H1 (cell line): Measurements from ENCODE around the gene ABHD14A. TPM values are rescaled to one million over a fixed set of nuclear protein-coding genes. Genes with fewer than 3 reads are reported as not detected.
A peak's percentile ranks its signal among the peaks of the same experiment; 100 is the strongest.

Experiments used
- CTCF ChIA-PET: fragments of 300-600 bp; sonication (Branson Sonifier 250); formaldehyde crosslinking; loops from one replicate; lab custom pipeline; 2021; ENCODE audit not compliant: partially characterized antibody; lab: Charles Lee
- POLR2A ChIA-PET: fragments of 300-600 bp; sonication (Branson Sonifier 250); formaldehyde crosslinking; loops from one replicate; lab custom pipeline; 2021; ENCODE audit warnings: inconsistent platforms; ENCODE audit not compliant: partially characterized antibody; lab: Charles Lee
- DNase-seq, 2 experiments: peaks; one replicate each; pipeline versions ENCODE4 v3.0.0 to v3.0.0-alpha.2; 2010 to 2022; ENCODE audit warnings: low spot score in 2 of 2, low read depth in 1 of 2, mixed read lengths in 1 of 2
- FAIRE-seq: peaks from 2 replicates; lab custom pipeline; 2011; peaks lifted over from hg19 to GRCh38; lab: Jason Lieb, UNC
- H2AFZ ChIP-seq: 2 replicates; pipeline ENCODE4 v1.8.1; 2012; ENCODE audit warnings: low read length, inconsistent platforms
- H2AK5ac ChIP-seq: 2 replicates; pipeline ENCODE4 v1.6.1; 2013; ENCODE audit warnings: low read depth, low read length
- H2BK120ac ChIP-seq: replicated peaks from 2 replicates; pipeline ENCODE3; 2013; ENCODE audit warnings: low read depth, low read length, inconsistent platforms
- H2BK12ac ChIP-seq: 2 replicates; pipeline ENCODE4 v1.6.1; 2013; ENCODE audit warnings: low read depth, low read length
- H2BK15ac ChIP-seq: 2 replicates; pipeline ENCODE4 v1.6.1; 2013; ENCODE audit warnings: low read length
- H2BK20ac ChIP-seq: 2 replicates; pipeline ENCODE4 v1.6.1; 2013; ENCODE audit warnings: low read length
- H2BK5ac ChIP-seq: 2 replicates; pipeline ENCODE4 v1.6.1; 2013; ENCODE audit warnings: low read depth, low read length
- H3K14ac ChIP-seq: 2 replicates; pipeline ENCODE4 v1.6.1; 2013; ENCODE audit warnings: inconsistent platforms; ENCODE audit not compliant: insufficient read length
- H3K18ac ChIP-seq: 2 replicates; pipeline ENCODE4 v1.6.1; 2013; ENCODE audit warnings: low read length; ENCODE audit errors: extremely low read depth
- H3K23ac ChIP-seq: 2 replicates; pipeline ENCODE4 v1.6.1; 2013; ENCODE audit warnings: inconsistent platforms; ENCODE audit not compliant: insufficient read length
- H3K23me2 ChIP-seq: 2 replicates; pipeline ENCODE4 v1.6.1; 2013; ENCODE audit warnings: low read depth, low read length
- H3K27ac ChIP-seq: 2 replicates; pipeline ENCODE4 v1.6.1; 2011; ENCODE audit warnings: low read depth, low read length, inconsistent platforms
- H3K27me3 ChIP-seq, 4 experiments: replicated peaks in 1 of 4; 1 replicate in 1 of 4; 2 replicates in 3 of 4; pipeline versions ENCODE4 v1.6.1 to v1.8.1; 2011 to 2013; ENCODE audit warnings: low read length in 3 of 4, mild to moderate bottlenecking in 3 of 4, inconsistent platforms in 2 of 4, mixed read lengths in 2 of 4, moderate library complexity in 1 of 4; ENCODE audit not compliant: control insufficient read depth in 3 of 4, insufficient read depth in 3 of 4; ENCODE audit errors: extremely low read depth in 1 of 4
- H3K36me3 ChIP-seq, 4 experiments: 2 replicates each; pipeline versions ENCODE4 v1.6.1 to v1.8.1; 2011 to 2013; ENCODE audit warnings: mild to moderate bottlenecking in 4 of 4, low read length in 3 of 4, moderate library complexity in 2 of 4, control low read depth in 1 of 4, inconsistent platforms in 1 of 4; ENCODE audit not compliant: insufficient read depth in 4 of 4, control insufficient read depth in 2 of 4
- H3K4ac ChIP-seq: replicated peaks from 2 replicates; pipeline ENCODE3; 2013; ENCODE audit warnings: low read length, low read depth, mixed read lengths, inconsistent platforms; ENCODE audit not compliant: insufficient read length
- H3K4me1 ChIP-seq, 4 experiments: replicated peaks in 1 of 4; 1 replicate in 1 of 4; 2 replicates in 3 of 4; pipeline versions ENCODE4 v1.6.1 to v1.8.1; 2011 to 2013; ENCODE audit warnings: low read length in 3 of 4, inconsistent platforms in 2 of 4, mixed read lengths in 1 of 4; ENCODE audit not compliant: insufficient read depth in 4 of 4, control insufficient read depth in 3 of 4
- H3K4me2 ChIP-seq, 2 experiments: 2 replicates each; pipeline versions ENCODE4 v1.6.1 to v1.8.1; 2011 to 2013; ENCODE audit warnings: low read depth in 2 of 2, low read length in 2 of 2, control low read depth in 1 of 2, inconsistent platforms in 1 of 2, mild to moderate bottlenecking in 1 of 2; ENCODE audit not compliant: insufficient read depth in 1 of 2
- H3K4me3 ChIP-seq, 4 experiments: fragments of 200-600, 300-600 bp in 1 of 4; sonication (generic), shearing (Covaris generic), sonication (Bioruptor Twin) in 1 of 4; 2 replicates each; pipeline versions ENCODE4 v1.5.1 to v1.8.1; 2011 to 2016; ENCODE audit warnings: low read length in 4 of 4, low read depth in 3 of 4, control low read depth in 2 of 4, inconsistent platforms in 2 of 4, mild to moderate bottlenecking in 2 of 4, mixed read lengths in 1 of 4, moderate library complexity in 1 of 4; ENCODE audit not compliant: insufficient read depth in 2 of 4; ENCODE audit errors: extremely low read depth in 1 of 4
- H3K56ac ChIP-seq: replicated peaks from 2 replicates; pipeline ENCODE3; 2013; ENCODE audit warnings: low read depth, mild to moderate bottlenecking, mixed read lengths, low read length, inconsistent platforms; ENCODE audit not compliant: insufficient read length
- H3K79me1 ChIP-seq: 2 replicates; pipeline ENCODE4 v1.6.1; 2013; ENCODE audit warnings: low read depth, low read length, control low read depth
- H3K79me2 ChIP-seq, 2 experiments: 2 replicates each; pipeline versions ENCODE4 v1.6.1 to v1.8.1; 2012 to 2013; ENCODE audit warnings: low read length in 2 of 2, mild to moderate bottlenecking in 2 of 2, inconsistent platforms in 1 of 2; ENCODE audit not compliant: insufficient read depth in 2 of 2, control insufficient read depth in 1 of 2
- H3K9ac ChIP-seq, 4 experiments: replicated peaks in 1 of 4; 1 replicate in 1 of 4; 2 replicates in 3 of 4; pipeline versions ENCODE4 v1.6.1 to v1.8.1; 2011 to 2013; ENCODE audit warnings: low read depth in 3 of 4, low read length in 3 of 4, control low read depth in 2 of 4, mild to moderate bottlenecking in 2 of 4, moderate library complexity in 2 of 4, inconsistent platforms in 1 of 4; ENCODE audit errors: extremely low read depth in 1 of 4
- H3K9me3 ChIP-seq, 2 experiments: 2 replicates each; pipeline versions ENCODE4 v1.6.1 to v1.8.1; 2012 to 2013; ENCODE audit warnings: mild to moderate bottlenecking in 2 of 2, moderate library complexity in 2 of 2, control low read depth in 1 of 2, inconsistent platforms in 1 of 2, low read depth in 1 of 2, low read length in 1 of 2, mixed read lengths in 1 of 2; ENCODE audit not compliant: insufficient read depth in 2 of 2
- H4K20me1 ChIP-seq, 2 experiments: replicated peaks in 1 of 2; 2 replicates each; pipeline versions ENCODE3 to v1.8.1; 2011 to 2013; ENCODE audit warnings: inconsistent platforms in 2 of 2, low read length in 2 of 2, mild to moderate bottlenecking in 1 of 2; ENCODE audit not compliant: insufficient read depth in 2 of 2, control insufficient read depth in 1 of 2
- H4K5ac ChIP-seq: 2 replicates; pipeline ENCODE4 v1.6.1; 2013; ENCODE audit warnings: low read length, low read depth, mixed read lengths, inconsistent platforms; ENCODE audit not compliant: insufficient read length
- H4K8ac ChIP-seq: 2 replicates; pipeline ENCODE4 v1.8.0; 2013; ENCODE audit warnings: mild to moderate bottlenecking, moderate library complexity, low read length, inconsistent platforms; ENCODE audit not compliant: insufficient read depth; ENCODE audit errors: extremely low read depth
- H4K91ac ChIP-seq: replicated peaks from 2 replicates; pipeline ENCODE3; 2013; ENCODE audit warnings: low read length, mixed read lengths, inconsistent platforms; ENCODE audit not compliant: insufficient read length
- ASH2L ChIP-seq: fragments of 200-600, 300-600 bp; sonication (generic); IDR thresholded peaks from one replicate; pipeline ENCODE4 v1.7.1; 2017; ENCODE audit warnings: low read length
- CHD1 ChIP-seq: IDR thresholded peaks from 2 replicates; pipeline ENCODE4 v1.6.1; 2012; ENCODE audit warnings: low read depth, low read length, improper control_type of control experiment
- CHD2 ChIP-seq: IDR thresholded peaks from 2 replicates; pipeline ENCODE4 v1.6.1; 2012; ENCODE audit warnings: low read length, improper control_type of control experiment
- GABPA ChIP-seq: IDR thresholded peaks from 2 replicates; pipeline ENCODE4 v1.6.1; 2011; ENCODE audit warnings: mild to moderate bottlenecking, low read length, moderate library complexity, borderline replicate concordance; ENCODE audit not compliant: insufficient read depth
- JUN ChIP-seq: IDR thresholded peaks from 2 replicates; pipeline ENCODE4 v1.6.1; 2011; ENCODE audit warnings: low read depth, mild to moderate bottlenecking, improper control_type of control experiment, low read length
- POLR2AphosphoS5 ChIP-seq: IDR thresholded peaks from 2 replicates; pipeline ENCODE4 v1.6.1; 2011; ENCODE audit warnings: low read depth, low read length
- RXRA ChIP-seq: IDR thresholded peaks from 2 replicates; pipeline ENCODE4 v1.6.1; 2011; ENCODE audit warnings: low read depth, mild to moderate bottlenecking, low read length, moderate library complexity; ENCODE audit not compliant: insufficient read depth
- SP2 ChIP-seq: IDR thresholded peaks from 2 replicates; pipeline ENCODE4 v1.6.1; 2012; ENCODE audit warnings: mild to moderate bottlenecking, low read length, inconsistent platforms
- SRF ChIP-seq: IDR thresholded peaks from 2 replicates; pipeline ENCODE4 v1.6.1; 2011; ENCODE audit warnings: mild to moderate bottlenecking, low read depth, low read length, moderate library complexity
- TBP ChIP-seq: IDR thresholded peaks from 2 replicates; pipeline ENCODE4 v1.6.1; 2011; ENCODE audit warnings: low read depth, low read length, improper control_type of control experiment
- WGBS, 2 experiments: shearing (Covaris generic) in 1 of 2; methylation state at CpG; one replicate each; pipeline versions ENCODE4 v1.1.6 to v1.1.7; 2013 to 2015; ENCODE audit warnings: low lambda C conversion rate in 2 of 2, mixed read lengths in 2 of 2, inconsistent platforms in 1 of 2, low coverage in 1 of 2, missing lambda C conversion rate in 1 of 2; ENCODE audit not compliant: insufficient replicate concordance in 2 of 2, insufficient coverage in 1 of 2, insufficient read length in 1 of 2; ENCODE audit errors: extremely low coverage in 1 of 2, missing lambda C conversion rate in 1 of 2; 5-methylcytosine and 5-hydroxymethylcytosine counted together
- polyA plus RNA-seq, 7 experiments: library from polyadenylated mRNA; depleted of rRNA in 3 of 7; stranded (reverse) in 5 of 7; unstranded in 2 of 7; fragments of >200 nt in 5 of 7; fragments of 200-250 nt in 2 of 7; gene quantifications; 1 replicate in 5 of 7; 2 replicates in 1 of 7; 4 replicates in 1 of 7; pipeline versions ENCODE4 v1.2.1 to v1.2.3, GENCODE V29; 2011 to 2013; ENCODE audit warnings: missing spikeins in 2 of 7, mixed read lengths in 2 of 7
- total RNA-seq: library from RNA; stranded (reverse); fragmentation: NEBNext Ultra II Directional; extraction: Animal tissue kit (Norgen Biotek cat#: 25700); gene quantifications from 2 replicates; pipeline ENCODE4 v1.2.1, GENCODE V29; 2021

The ABHD14A gene
- total and polyA plus RNA-seq, 2 of the 8 experiments (the other 6 are each of a cell fraction or from before 2014, with no cell fraction given) = 4.6 to 9.8 TPM

- Histone ChIP-seq H3K79me2 (no peaks in the 10 kb centered on the region), H3K18ac (no peak overlapping the region), H3K4me3 (no peak overlapping the region), H3K9me3 (no peaks in the 10 kb centered on the region), H3K36me3 (peaks cover 18 to 34% (median 33%) of the 10 kb centered on the region in 4 experiments), H3K4ac (no peak overlapping the region), H2BK15ac (no peak overlapping the region), H3K14ac (no peak overlapping the region), H4K5ac (no peak overlapping the region), H3K56ac (no peak overlapping the region), H2BK20ac (no peak overlapping the region), H4K91ac (no peak overlapping the region), H3K4me2 (no peak overlapping the region), H3K27ac (no peak overlapping the region), H4K8ac (no peak overlapping the region), H4K20me1 (peaks cover 0 to 22% of the 10 kb centered on the region in 2 experiments), H2AK5ac (no peak overlapping the region), H2BK5ac (no peak overlapping the region), H2BK12ac (no peak overlapping the region), H3K23me2 (no peaks in the 10 kb centered on the region), H2AFZ (no peak overlapping the region), H3K23ac (no peak overlapping the region), H3K9ac (no peak overlapping the region), H2BK120ac (no peak overlapping the region), H3K27me3 (no peaks in the 10 kb centered on the region), H3K79me1 (no peaks in the 10 kb centered on the region), H3K4me1 (no peaks in the 10 kb centered on the region)
- DNase-seq = peak in 1 of 2 experiments; percentile 24
- TF ChIP-seq CHD1 = no peak
- TF ChIP-seq ASH2L = no peak
- no peak for TF ChIP-seq GABPA
- no peak for TF ChIP-seq SP2
- no peak for TF ChIP-seq POLR2AphosphoS5
- TF ChIP-seq TBP = no peak
- no peak for TF ChIP-seq CHD2
- TF ChIP-seq RXRA = no peak
- TF ChIP-seq SRF = no peak
- TF ChIP-seq JUN = no peak
- no peak for FAIRE-seq
- ChIA-PET POLR2A (interaction anchor here (0.6 to 1.7 kb wide), 5 partner anchors 12 to 1343 kb away, joined by 3 to 4 read pairs (median 3); no protein-coding TSS in a partner anchor), CTCF (interaction anchor here (1.0 to 1.7 kb wide), 6 partner anchors 9 to 229 kb away, joined by 3 to 8 read pairs (median 3); partner anchors contain the start of gene RRP9)
- WGBS, 2 experiments = 89% methylated on average over 6 of the region's 6 CpGs; no CpG with 5 or more reads in 1 of the 2 experiments
Observed at GRCh38 chr3:51931756-51932155, 43.1 kb upstream of the ABHD14A start.
